ENCODE measurements around the gene ZNF444. TPM values are rescaled to one million over a fixed set of nuclear protein-coding genes. Genes with fewer than 3 reads are reported as not detected.

ZNF444 gene
- total and polyA plus RNA-seq, 2 donors (not counting 1 experiment from before 2014, with no cell fraction given) = 24.1 to 37.7 TPM

DNA sequence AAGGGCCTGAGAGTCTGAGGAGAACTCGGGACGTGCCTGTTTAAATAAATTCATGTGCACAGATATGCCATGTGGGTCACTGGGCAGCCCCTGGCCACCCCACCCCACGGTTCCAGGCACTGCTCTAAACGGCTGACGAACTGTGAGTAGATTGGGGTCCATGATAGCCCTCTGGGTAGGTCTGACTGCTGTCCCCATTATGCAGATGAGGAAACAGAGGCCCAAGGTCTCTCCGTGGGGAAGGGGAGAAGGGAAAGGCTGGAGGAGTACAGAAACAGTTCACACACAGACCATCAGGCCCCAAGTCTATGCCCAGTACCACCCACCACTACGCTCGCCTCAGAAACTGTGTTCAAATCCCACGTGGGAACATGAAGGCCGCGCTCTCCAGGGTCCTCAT is 34.1 kb upstream of the ZNF444 start:
- intact Hi-C loops (cut with micrococcal nuclease) = no loop called here
- no peak overlapping the region for H3K4me3 ChIP-seq (ENCODE audit: control extremely low read depth in 1 of 5, extremely low read depth in 1 of 5, insufficient read depth in 1 of 5, low read depth in 2 of 5, low read length in 4 of 5)
- H3K4me1 ChIP-seq (ENCODE audit: control insufficient read depth in 2 of 2, insufficient read depth in 2 of 2, low read length in 2 of 2) = peaks cover 57 to 59% of the 10 kb centered on the region in 2 donors
- WGBS (ENCODE audit: insufficient coverage) = 92% methylated on average over 10 of the region's 11 CpGs
- TF ChIP-seq EZH2 (IDR thresholded peaks at IDR 0.05; ENCODE audit: borderline replicate concordance, insufficient read depth, low read depth, low read length, poor library complexity, severe bottlenecking) = no peak
- TF ChIP-seq, protein P1, sequence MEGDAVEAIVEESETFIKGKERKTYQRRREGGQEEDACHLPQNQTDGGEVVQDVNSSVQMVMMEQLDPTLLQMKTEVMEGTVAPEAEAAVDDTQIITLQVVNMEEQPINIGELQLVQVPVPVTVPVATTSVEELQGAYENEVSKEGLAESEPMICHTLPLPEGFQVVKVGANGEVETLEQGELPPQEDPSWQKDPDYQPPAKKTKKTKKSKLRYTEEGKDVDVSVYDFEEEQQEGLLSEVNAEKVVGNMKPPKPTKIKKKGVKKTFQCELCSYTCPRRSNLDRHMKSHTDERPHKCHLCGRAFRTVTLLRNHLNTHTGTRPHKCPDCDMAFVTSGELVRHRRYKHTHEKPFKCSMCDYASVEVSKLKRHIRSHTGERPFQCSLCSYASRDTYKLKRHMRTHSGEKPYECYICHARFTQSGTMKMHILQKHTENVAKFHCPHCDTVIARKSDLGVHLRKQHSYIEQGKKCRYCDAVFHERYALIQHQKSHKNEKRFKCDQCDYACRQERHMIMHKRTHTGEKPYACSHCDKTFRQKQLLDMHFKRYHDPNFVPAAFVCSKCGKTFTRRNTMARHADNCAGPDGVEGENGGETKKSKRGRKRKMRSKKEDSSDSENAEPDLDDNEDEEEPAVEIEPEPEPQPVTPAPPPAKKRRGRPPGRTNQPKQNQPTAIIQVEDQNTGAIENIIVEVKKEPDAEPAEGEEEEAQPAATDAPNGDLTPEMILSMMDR (IDR thresholded peaks at IDR 0.05) = no peak
- Mint-ChIP-seq H3K4me3 (peak overlapping the region; percentile 19), H3K27ac (peak overlapping the region; percentile 75), H3K9me3 (ENCODE audit: insufficient read depth) (no peaks in the 10 kb centered on the region), H3K4me1 (peaks cover 69% of the 10 kb centered on the region), H3K27me3 (no peaks in the 10 kb centered on the region)
- H3K4me2 ChIP-seq (replicated peaks; ENCODE audit: low read depth, low read length, poor library complexity, severe bottlenecking) = peak overlapping the region; percentile 70
- DNase-seq (no peak), ATAC-seq (ENCODE audit: low read depth) (no peak)
- no peaks in the 10 kb centered on the region for H3K27me3 ChIP-seq (replicated peaks in 1 of 4; ENCODE audit: control extremely low read depth in 1 of 4, control insufficient read depth in 3 of 4, insufficient read depth in 4 of 4, low read length in 3 of 4)
- ChIA-PET POLR2A (no interaction called here), CTCF (interaction anchor here (1.1 to 1.6 kb wide), 2 partner anchors 28 to 64 kb away, joined by 3 to 5 read pairs; no protein-coding TSS in a partner anchor)
- peaks cover 85% of the 10 kb centered on the region for H4K20me1 ChIP-seq (ENCODE audit: control insufficient read depth, insufficient read depth, low read length, poor library complexity, severe bottlenecking)
- H3K36me3 ChIP-seq (replicated peaks in 1 of 2; ENCODE audit: control extremely low read depth in 1 of 2, control insufficient read depth in 1 of 2, extremely low read depth in 1 of 2, insufficient read depth in 2 of 2, low read length in 1 of 2) = peaks cover 0 to 17% of the 10 kb centered on the region in 2 experiments
- H3K9me3 ChIP-seq (ENCODE audit: control extremely low read depth in 1 of 3, control insufficient read depth in 2 of 3, insufficient read depth in 1 of 3, low read length in 2 of 3) = no peaks in the 10 kb centered on the region
- peaks cover 95% of the 10 kb centered on the region for H3K79me2 ChIP-seq (ENCODE audit: control insufficient read depth, insufficient read depth, low read length)
- no peak overlapping the region for H3K9ac ChIP-seq (ENCODE audit: low read length)
- H2AFZ ChIP-seq (ENCODE audit: insufficient read depth, low read depth, low read length, poor library complexity, severe bottlenecking) = no peak overlapping the region
- peak overlapping the region in 1 of 2 donors; percentile 48 for H3K27ac ChIP-seq (ENCODE audit: low read length in 2 of 2)

DNA sequence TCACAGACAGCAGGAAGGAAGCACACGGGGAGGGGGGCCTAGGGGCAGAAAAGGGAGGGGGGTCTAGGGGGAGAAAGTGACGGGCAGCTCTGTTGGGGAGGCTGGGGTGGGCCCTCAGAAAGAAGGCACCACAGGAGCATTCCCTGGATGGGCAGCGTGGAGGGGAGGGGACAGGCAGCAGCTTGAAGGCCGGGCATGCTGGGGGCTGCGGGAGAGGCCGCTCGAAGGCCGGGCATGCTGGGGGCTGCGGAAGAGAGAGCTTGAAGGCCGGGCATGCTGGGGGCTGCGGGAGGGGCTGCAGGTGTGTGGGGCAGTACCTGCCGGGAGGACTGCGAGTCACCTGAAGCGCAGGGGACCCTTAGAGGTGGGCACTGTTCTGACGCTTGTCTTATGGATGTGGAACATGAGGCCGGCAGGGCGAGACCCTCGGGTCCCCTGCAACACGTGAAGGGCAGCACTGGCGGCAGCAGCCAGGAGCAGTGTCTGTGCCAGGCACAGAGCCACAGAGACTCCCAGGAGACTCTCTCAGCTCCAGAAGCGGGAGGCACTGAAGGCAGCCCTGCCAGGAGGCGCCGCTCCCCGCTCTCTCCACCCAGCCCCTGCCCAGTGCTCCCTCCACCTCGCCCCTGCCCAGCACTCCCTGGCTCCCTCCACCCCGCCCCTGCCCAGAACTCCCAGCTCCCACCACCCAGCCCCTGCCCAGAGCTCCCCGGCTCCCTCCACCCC is 33.3 kb upstream of the ZNF444 start:
- CTCF ChIA-PET = interaction anchor here (0.5 to 1.6 kb wide), 3 partner anchors 27 to 64 kb away, joined by 3 to 5 read pairs (median 5); no protein-coding TSS in a partner anchor
- no peak for TF ChIP-seq EZH2 (IDR thresholded peaks at IDR 0.05; ENCODE audit: borderline replicate concordance, insufficient read depth, low read depth, low read length, poor library complexity, severe bottlenecking)
- TF ChIP-seq, protein P1 (IDR thresholded peaks at IDR 0.05) = no peak

More for the DNA sequence above, 33.3 kb upstream of the ZNF444 start:
- H3K9me3 Mint-ChIP-seq (ENCODE audit: insufficient read depth) = no peaks in the 10 kb centered on the region
- intact Hi-C loops (cut with micrococcal nuclease) = no loop called here
- H3K27ac ChIP-seq (ENCODE audit: low read length in 2 of 2) = peak overlapping the region in 1 of 2 donors; percentile 59
- POLR2A ChIA-PET = no interaction called here
- no peak overlapping the region for H3K9ac ChIP-seq (ENCODE audit: low read length)
- peaks cover 0 to 9% of the 10 kb centered on the region in 2 experiments for H3K36me3 ChIP-seq (replicated peaks in 1 of 2; ENCODE audit: control extremely low read depth in 1 of 2, control insufficient read depth in 1 of 2, extremely low read depth in 1 of 2, insufficient read depth in 2 of 2, low read length in 1 of 2)
- H3K9me3 ChIP-seq (ENCODE audit: control extremely low read depth in 1 of 3, control insufficient read depth in 2 of 3, insufficient read depth in 1 of 3, low read length in 2 of 3) = no peaks in the 10 kb centered on the region
- peaks cover 73% of the 10 kb centered on the region for H3K4me1 Mint-ChIP-seq
- H3K27ac Mint-ChIP-seq = peak overlapping the region; percentile 75
- peak overlapping the region; percentile 50 for H3K4me2 ChIP-seq (replicated peaks; ENCODE audit: low read depth, low read length, poor library complexity, severe bottlenecking)
- no peak for DNase-seq
- peaks cover 95% of the 10 kb centered on the region for H3K79me2 ChIP-seq (ENCODE audit: control insufficient read depth, insufficient read depth, low read length)
- no peak overlapping the region for H3K4me3 Mint-ChIP-seq
- H4K20me1 ChIP-seq (ENCODE audit: control insufficient read depth, insufficient read depth, low read length, poor library complexity, severe bottlenecking) = peaks cover 85% of the 10 kb centered on the region
- H3K4me3 ChIP-seq (ENCODE audit: control extremely low read depth in 1 of 5, extremely low read depth in 1 of 5, insufficient read depth in 1 of 5, low read depth in 2 of 5, low read length in 4 of 5) = no peak overlapping the region
- 66% methylated on average over 26 of the region's 27 CpGs for WGBS (ENCODE audit: insufficient coverage)
- H3K27me3 ChIP-seq (replicated peaks in 1 of 4; ENCODE audit: control extremely low read depth in 1 of 4, control insufficient read depth in 3 of 4, insufficient read depth in 4 of 4, low read length in 3 of 4) = no peaks in the 10 kb centered on the region
- H3K27me3 Mint-ChIP-seq = no peaks in the 10 kb centered on the region
- peaks cover 65 to 67% of the 10 kb centered on the region in 2 donors for H3K4me1 ChIP-seq (ENCODE audit: control insufficient read depth in 2 of 2, insufficient read depth in 2 of 2, low read length in 2 of 2)
- ATAC-seq (ENCODE audit: low read depth) = no peak
- H2AFZ ChIP-seq (ENCODE audit: insufficient read depth, low read depth, low read length, poor library complexity, severe bottlenecking) = no peak overlapping the region
